Superior temporal gyrus (tissue), 1 donor: ENCODE data around the gene KLHL40.

Experiments
- DNase-seq: peaks from one replicate; pipeline ENCODE4 v3.0.0-alpha.2; 2016; ENCODE audit errors: extremely low spot score

The KLHL40 gene

DNA sequence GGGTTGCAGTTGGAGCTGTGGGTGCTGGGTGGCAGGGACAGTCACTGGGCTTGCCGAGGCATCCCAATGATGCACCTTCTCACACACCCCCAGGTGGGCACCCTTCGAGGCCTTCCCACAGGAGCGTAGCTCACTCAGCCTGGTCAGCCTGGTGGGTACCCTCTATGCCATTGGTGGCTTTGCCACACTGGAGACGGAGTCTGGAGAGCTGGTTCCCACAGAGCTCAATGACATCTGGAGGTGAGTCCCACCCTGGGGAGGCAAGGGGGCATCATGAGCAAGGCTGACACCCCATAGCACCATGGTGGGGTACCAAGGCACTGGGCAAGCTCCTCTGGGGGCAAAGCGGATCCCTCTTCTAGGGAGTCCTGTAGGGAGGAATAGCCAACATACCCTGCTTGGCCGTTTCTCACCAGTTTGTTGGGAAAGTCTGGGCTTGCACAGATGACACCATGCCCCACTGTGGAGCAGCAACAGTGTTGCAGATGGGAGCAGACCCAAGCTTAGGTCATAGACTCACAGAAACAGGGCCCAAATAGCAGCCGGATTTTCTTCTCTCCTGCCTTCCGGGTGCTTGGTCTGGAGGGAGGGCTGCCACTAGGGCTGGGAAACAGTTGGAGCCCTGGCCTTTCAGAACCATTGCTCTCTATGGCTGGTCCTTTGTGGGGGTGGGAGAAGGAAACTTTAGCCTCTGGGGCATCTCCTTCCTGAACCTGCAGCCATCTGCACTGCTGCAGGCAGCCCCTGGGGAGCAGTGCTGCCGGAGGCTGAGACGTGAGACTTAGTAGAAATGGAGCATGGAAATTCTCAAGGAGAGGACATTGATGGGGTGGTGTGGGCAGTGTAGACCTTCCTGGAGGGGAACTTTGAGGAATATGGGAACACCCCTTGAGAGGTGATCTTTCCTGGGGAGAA, 5.7 kb downstream of the KLHL40 start:
- DNase-seq, result no peak

GRCh38 chr3:42691816-42692666, 6.7 kb downstream of the KLHL40 start:
- DNase-seq, result no peak

- no peak for DNase-seq
Observed at GRCh38 chr3:42692667-42693529, 7.6 kb downstream of the KLHL40 start.

GRCh38 chr3:42693530-42693930, 8.2 kb downstream of the KLHL40 start:
- no peak for DNase-seq

DNA sequence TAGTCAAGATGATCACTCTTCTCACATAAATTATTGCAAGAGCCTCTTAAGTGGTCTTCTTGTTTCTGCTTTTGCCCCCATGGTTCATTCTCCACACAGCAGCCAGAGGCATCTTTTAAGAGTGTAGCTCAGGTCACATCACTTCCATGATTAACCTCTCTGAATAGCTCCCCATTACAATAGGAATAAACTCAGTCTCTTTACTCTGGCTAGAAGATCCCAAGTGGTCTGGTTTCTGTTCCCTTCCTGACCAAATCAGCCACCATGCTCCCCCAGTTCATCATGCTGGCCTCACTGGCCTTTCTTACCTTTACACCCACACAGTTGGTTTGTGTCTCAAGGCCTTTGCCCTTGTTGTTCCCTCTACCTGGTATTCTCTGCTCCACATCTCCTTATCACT, 9.0 kb downstream of the KLHL40 start:
- no peak for DNase-seq

DNA sequence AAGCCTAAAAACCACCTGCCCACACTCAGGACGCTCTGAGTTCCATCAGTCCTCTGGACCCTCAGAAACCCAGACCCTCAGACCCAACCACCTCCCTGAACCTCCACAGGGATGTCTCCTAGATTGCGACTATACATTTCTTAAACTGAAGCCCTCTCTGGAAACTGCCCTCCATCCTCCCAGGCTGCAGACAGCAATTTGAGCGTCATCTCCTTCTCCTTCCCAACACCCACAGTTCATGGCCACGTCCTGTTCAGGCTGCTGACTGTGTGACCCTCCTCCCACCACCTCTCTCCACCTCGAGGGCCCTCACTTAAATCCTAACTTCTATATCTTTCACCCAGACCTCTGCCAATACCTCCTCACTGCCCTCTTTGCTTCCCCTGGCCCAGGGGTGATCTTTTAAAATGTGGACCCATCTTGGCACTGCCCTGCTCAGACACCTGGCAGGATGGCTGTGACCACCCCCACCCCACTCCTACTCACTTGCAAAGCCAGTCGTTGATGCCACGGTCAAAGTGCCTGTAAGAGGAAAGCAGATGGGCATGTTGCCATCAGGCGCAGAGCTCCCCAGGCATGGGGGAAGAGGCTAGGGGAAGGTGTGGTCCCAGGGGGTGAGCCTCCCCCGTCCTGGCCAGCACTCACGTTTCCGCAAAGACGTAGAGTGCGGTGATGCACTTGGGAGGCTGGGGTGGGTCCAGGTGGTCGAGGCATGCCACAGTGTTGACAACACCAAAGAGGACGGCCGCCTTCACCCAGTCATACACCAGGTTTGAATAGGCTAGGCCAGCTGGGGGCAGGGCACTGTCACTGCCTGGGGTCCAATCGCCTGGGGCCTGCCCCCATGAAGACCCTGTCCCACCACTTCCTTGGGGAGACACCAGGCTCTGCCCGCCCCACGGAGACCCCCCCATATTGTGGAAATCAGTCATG, 11.3 kb downstream of the KLHL40 start:
- DNase-seq, result no peak

GRCh38 chr3:42697289-42698051, 12.1 kb downstream of the KLHL40 start:
- DNase-seq, result no peak

- DNase-seq, result no peak
Observed at GRCh38 chr3:42698216-42698910, 13.0 kb downstream of the KLHL40 start.

- no peak for DNase-seq
Observed at GRCh38 chr3:42698911-42699230, 13.5 kb downstream of the KLHL40 start.

GRCh38 chr3:42699511-42699971, 14.2 kb downstream of the KLHL40 start:
- DNase-seq, result no peak

GRCh38 chr3:42700366-42701288, 15.3 kb downstream of the KLHL40 start:
- peak; percentile 23 for DNase-seq

GRCh38 chr3:42701371-42702065, 16.2 kb downstream of the KLHL40 start:
- peak; percentile 88 for DNase-seq

DNA sequence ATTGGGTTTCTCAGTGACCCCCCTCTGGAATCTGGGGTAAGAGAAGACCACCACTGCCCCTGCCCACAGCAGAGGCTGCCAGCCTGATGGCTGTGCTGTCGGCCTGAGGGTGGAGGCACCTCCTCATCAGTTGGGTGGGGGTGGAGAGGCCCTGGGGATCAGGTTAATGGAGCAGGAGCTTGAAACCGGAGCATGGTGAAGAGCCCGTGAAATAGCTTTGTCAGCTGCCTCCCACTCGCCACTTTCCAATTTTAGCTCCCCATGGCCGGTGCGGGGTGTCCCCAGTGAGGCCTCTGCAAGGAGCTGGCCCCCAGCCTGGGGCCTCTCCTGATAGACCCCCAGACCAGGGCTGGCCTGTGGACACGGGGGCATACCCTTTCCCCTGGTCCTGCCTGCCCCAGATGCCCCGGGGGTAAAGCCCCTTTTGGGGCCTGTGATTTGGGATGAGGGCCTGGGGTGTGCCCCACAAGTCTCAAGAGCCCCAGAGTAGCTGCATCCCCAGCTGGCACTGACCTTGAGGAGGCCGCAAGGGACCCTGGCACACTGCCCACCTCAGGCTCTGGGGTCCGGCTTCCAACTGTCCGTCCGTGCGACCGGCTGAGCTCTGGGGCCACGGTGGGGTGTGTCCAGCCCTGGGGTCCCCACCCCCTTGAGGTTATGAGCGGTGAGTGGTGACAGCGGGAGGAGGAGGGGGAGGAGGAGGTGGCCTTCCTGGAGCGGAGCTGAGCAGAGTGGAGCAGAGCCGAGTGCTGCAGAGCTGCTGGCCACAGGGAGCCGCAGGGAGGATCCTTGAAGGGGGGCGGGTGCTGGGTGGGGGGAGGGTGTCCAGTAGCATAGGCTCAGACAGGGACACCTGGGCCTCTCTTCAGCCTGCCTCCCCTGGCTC, 17.0 kb downstream of the KLHL40 start, which contains the start of gene HHATL:
TSS of gene HHATL (minus strand) at position 733 of the 886 bp plus-strand sequence. CDS start 1,972 bp downstream, outside the sequence.
- DNase-seq, result peak; percentile 56

DNA sequence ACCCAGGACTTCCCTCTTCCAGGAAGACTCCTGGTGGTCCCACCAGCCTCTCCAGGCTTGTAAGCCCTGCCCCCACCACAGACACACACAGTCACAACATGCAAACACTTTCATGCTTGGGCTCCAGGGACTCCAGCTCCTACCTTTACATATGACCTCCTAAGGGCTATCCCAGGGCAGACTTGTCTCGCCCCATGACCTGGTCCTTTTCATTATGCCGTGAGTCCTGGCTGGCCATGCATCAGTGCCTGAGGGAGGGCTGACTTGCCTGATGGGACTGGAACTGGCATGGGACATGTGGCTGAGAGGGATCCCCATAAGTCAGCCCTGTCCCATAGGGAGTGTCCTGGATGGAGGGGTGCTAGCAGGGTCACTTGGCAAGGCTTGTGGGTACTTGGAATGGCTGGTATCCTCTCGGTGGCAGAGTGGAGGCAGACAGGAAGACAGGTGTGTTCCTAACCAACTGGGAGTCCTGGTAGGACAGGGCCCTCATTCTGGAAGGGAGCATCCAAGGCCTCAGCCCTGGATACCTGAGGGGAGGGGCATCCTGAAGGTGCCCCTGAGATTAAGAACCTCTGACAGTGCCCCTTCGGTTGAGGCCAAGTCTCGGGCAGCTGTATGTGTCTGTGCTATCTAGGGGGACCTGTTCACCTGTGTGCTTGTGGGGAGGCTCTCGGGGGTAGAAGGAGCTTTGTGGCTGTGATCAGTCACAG, 17.8 kb downstream of the KLHL40 start:
- peak; percentile 40 for DNase-seq

GRCh38 chr3:42703695-42704025, 18.3 kb downstream of the KLHL40 start:
- DNase-seq, result no peak
